H9 (cell line): ENCODE results near the gene MAP1B. TPM values are rescaled to one million over a fixed set of nuclear protein-coding genes. Genes with fewer than 3 reads are reported as not detected.

Experiments used
- DNase-seq: peaks from one replicate; pipeline ENCODE4 v3.0.0-alpha.2; 2017
- H2AFZ ChIP-seq: one replicate; pipeline ENCODE4 v1.6.1; 2013; ENCODE audit warnings: mild to moderate bottlenecking, low read length, control low read depth, moderate library complexity
- H2AK5ac ChIP-seq: 2 replicates; pipeline ENCODE4 v1.6.1; 2013; ENCODE audit warnings: low read length, control low read depth, mixed read lengths; ENCODE audit not compliant: insufficient read length
- H2BK120ac ChIP-seq: one replicate; pipeline ENCODE4 v1.6.1; 2013; ENCODE audit warnings: low read depth, mild to moderate bottlenecking, low read length, control low read depth, inconsistent platforms; ENCODE audit not compliant: poor library complexity, severe bottlenecking
- H2BK12ac ChIP-seq: 2 replicates; pipeline ENCODE4 v1.6.1; 2013; ENCODE audit warnings: low read length, control low read depth, mixed read lengths, low read depth; ENCODE audit not compliant: insufficient read length
- H2BK15ac ChIP-seq: 2 replicates; pipeline ENCODE4 v1.6.1; 2013; ENCODE audit warnings: low read depth, low read length, control low read depth
- H2BK20ac ChIP-seq: one replicate; pipeline ENCODE4 v1.6.1; 2013; ENCODE audit warnings: low read depth, mild to moderate bottlenecking, low read length, control low read depth, inconsistent platforms; ENCODE audit not compliant: poor library complexity, severe bottlenecking
- H2BK5ac ChIP-seq: 2 replicates; pipeline ENCODE4 v1.6.1; 2013; ENCODE audit warnings: low read length, control low read depth, mixed read lengths; ENCODE audit not compliant: insufficient read length
- H3K14ac ChIP-seq: 2 replicates; pipeline ENCODE4 v1.6.1; 2013; ENCODE audit warnings: low read length, control low read depth; ENCODE audit not compliant: insufficient read depth
- H3K18ac ChIP-seq: 2 replicates; pipeline ENCODE4 v1.6.1; 2013; ENCODE audit warnings: low read depth, mild to moderate bottlenecking, mixed read lengths, low read length, control low read depth; ENCODE audit not compliant: insufficient read length
- H3K23ac ChIP-seq: 2 replicates; pipeline ENCODE4 v1.6.1; 2013; ENCODE audit warnings: low read length, control low read depth, mixed read lengths, low read depth; ENCODE audit not compliant: insufficient read length
- H3K23me2 ChIP-seq: 2 replicates; pipeline ENCODE4 v1.6.1; 2013; ENCODE audit warnings: low read depth, mild to moderate bottlenecking, mixed read lengths, low read length, control low read depth; ENCODE audit not compliant: insufficient read length, poor library complexity, severe bottlenecking
- H3K27ac ChIP-seq: 2 replicates; pipeline ENCODE4 v1.5.1; 2013; ENCODE audit warnings: low read length, control low read depth, mixed read lengths, low read depth; ENCODE audit not compliant: insufficient read length
- H3K27me3 ChIP-seq: 2 replicates; pipeline ENCODE4 v1.6.1; 2013; ENCODE audit warnings: low read length, control low read depth, inconsistent platforms; ENCODE audit not compliant: insufficient read depth
- H3K4ac ChIP-seq: 2 replicates; pipeline ENCODE4 v1.6.1; 2013; ENCODE audit warnings: low read depth, mild to moderate bottlenecking, control low read depth, inconsistent platforms, low read length, moderate library complexity
- H3K4me1 ChIP-seq: 2 replicates; pipeline ENCODE4 v1.6.1; 2013; ENCODE audit warnings: low read length, control low read depth, inconsistent platforms; ENCODE audit not compliant: insufficient read depth
- H3K4me2 ChIP-seq: 2 replicates; pipeline ENCODE4 v1.6.1; 2013; ENCODE audit warnings: low read length, control low read depth, mixed read lengths; ENCODE audit not compliant: insufficient read length, insufficient read depth
- H3K56ac ChIP-seq: 2 replicates; pipeline ENCODE4 v1.6.1; 2013; ENCODE audit warnings: low read depth, mild to moderate bottlenecking, mixed read lengths, low read length, control low read depth; ENCODE audit not compliant: insufficient read length
- H3K79me1 ChIP-seq: 2 replicates; pipeline ENCODE4 v1.6.1; 2013; ENCODE audit warnings: low read depth, mild to moderate bottlenecking, moderate library complexity, low read length, control low read depth, inconsistent platforms; ENCODE audit not compliant: insufficient read depth, poor library complexity, severe bottlenecking
- H3K79me2 ChIP-seq: 2 replicates; pipeline ENCODE4 v1.6.1; 2013; ENCODE audit warnings: low read length, control low read depth, inconsistent platforms; ENCODE audit not compliant: insufficient read depth
- H3K9ac ChIP-seq: 2 replicates; pipeline ENCODE4 v1.6.1; 2013; ENCODE audit warnings: low read length, control low read depth, mixed read lengths; ENCODE audit not compliant: insufficient read length; ENCODE audit errors: extremely low read depth
- H3K9me3 ChIP-seq: one replicate; pipeline ENCODE4 v1.6.1; 2013; ENCODE audit warnings: low read depth, low read length, inconsistent platforms; ENCODE audit not compliant: control insufficient read depth
- H3T11ph ChIP-seq: one replicate; pipeline ENCODE4 v1.6.1; 2013; ENCODE audit warnings: mild to moderate bottlenecking, low read length, control low read depth, inconsistent platforms
- H4K20me1 ChIP-seq: one replicate; pipeline ENCODE4 v1.6.1; 2013; ENCODE audit not compliant: control insufficient read depth, insufficient read length, insufficient read depth
- H4K5ac ChIP-seq: 2 replicates; pipeline ENCODE4 v1.6.1; 2013; ENCODE audit warnings: low read depth, mild to moderate bottlenecking, mixed read lengths, low read length, control low read depth; ENCODE audit not compliant: insufficient read length
- H4K8ac ChIP-seq: replicated peaks from 2 replicates; pipeline ENCODE4 v1.6.1; 2013; ENCODE audit warnings: low read length, control low read depth, mixed read lengths, low read depth; ENCODE audit not compliant: insufficient read length
- H4K91ac ChIP-seq: 2 replicates; pipeline ENCODE4 v1.6.1; 2013; ENCODE audit warnings: low read depth, mild to moderate bottlenecking, moderate library complexity, mixed read lengths, low read length, control low read depth; ENCODE audit not compliant: insufficient read length
- H3K27ac Mint-ChIP-seq, 3 experiments: 2 replicates in 2 of 3; 3 replicates in 1 of 3; pipeline ENCODE4 v1.8.0; 2020 to 2021; ENCODE audit warnings: mixed read lengths in 3 of 3, mild to moderate bottlenecking in 1 of 3, moderate library complexity in 1 of 3
- H3K27me3 Mint-ChIP-seq: 2 replicates; pipeline ENCODE4 v1.8.0; 2021; ENCODE audit warnings: low read depth, mild to moderate bottlenecking, moderate library complexity, mixed read lengths
- H3K36me3 Mint-ChIP-seq, 3 experiments: 2 replicates in 2 of 3; 3 replicates in 1 of 3; pipeline ENCODE4 v1.8.0; 2020 to 2021; ENCODE audit warnings: low read depth in 3 of 3, mixed read lengths in 3 of 3; ENCODE audit not compliant: insufficient read depth in 1 of 3
- H3K4me1 Mint-ChIP-seq, 2 experiments: 2 replicates each; pipeline ENCODE4 v1.8.0; 2020; ENCODE audit warnings: mixed read lengths in 2 of 2
- H3K4me3 Mint-ChIP-seq, 2 experiments: 2 replicates in 1 of 2; 3 replicates in 1 of 2; pipeline ENCODE4 v1.8.0; 2020 to 2021; ENCODE audit warnings: mild to moderate bottlenecking in 2 of 2, mixed read lengths in 2 of 2, moderate library complexity in 1 of 2
- H3K9me3 Mint-ChIP-seq, 2 experiments: 2 replicates in 1 of 2; 3 replicates in 1 of 2; pipeline ENCODE4 v1.8.0; 2020; ENCODE audit warnings: mild to moderate bottlenecking in 2 of 2, mixed read lengths in 2 of 2, moderate library complexity in 1 of 2
- WGBS: extraction: QIAGEN DNeasy Blood & Tissue Kit; methylation state at CpG from one replicate; pipeline ENCODE4 v1.1.7; 2013; ENCODE audit warnings: missing lambda C conversion rate, low lambda C conversion rate, mixed read lengths; ENCODE audit not compliant: insufficient read length; ENCODE audit errors: extremely low coverage; 5-methylcytosine and 5-hydroxymethylcytosine counted together
- total RNA-seq: library from RNA; stranded (reverse); gene quantifications from 2 replicates; pipeline ENCODE4 v1.2.1, GENCODE V29; 2021
- TF ChIP-seq, protein P1 (sequence below): fragments of 200-600 bp; sonication (generic); conservative IDR thresholded peaks from 3 replicates; pipeline ENCODE4 v1.8.0; 2021; ENCODE audit warnings: antibody characterized with exemption, mild to moderate bottlenecking

The MAP1B gene
- total RNA-seq, 1 experiment from 2014 or later = 67.5 TPM

DNA sequence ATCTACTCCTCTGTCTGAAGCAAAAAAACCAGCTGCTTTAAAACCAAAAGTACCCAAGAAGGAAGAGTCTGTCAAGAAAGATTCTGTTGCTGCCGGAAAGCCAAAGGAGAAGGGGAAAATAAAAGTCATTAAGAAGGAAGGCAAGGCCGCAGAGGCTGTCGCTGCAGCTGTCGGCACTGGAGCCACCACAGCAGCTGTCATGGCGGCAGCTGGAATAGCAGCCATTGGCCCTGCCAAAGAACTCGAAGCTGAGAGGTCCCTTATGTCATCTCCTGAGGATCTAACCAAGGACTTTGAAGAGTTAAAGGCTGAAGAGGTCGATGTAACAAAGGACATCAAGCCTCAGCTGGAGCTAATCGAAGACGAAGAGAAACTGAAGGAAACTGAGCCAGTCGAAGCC, 88.3 kb downstream of the MAP1B start:
- H3K56ac ChIP-seq = no peak overlapping the region
- H3K9me3 ChIP-seq = no peaks in the 10 kb centered on the region
- no peak overlapping the region for H3T11ph ChIP-seq
- no peak overlapping the region for H2BK5ac ChIP-seq
- H3K4me1 Mint-ChIP-seq = no peaks in the 10 kb centered on the region; a peak in 2 of 4 replicates
- no CpG with 5 or more reads among the region's 10 CpGs for WGBS
- no peak overlapping the region for H4K5ac ChIP-seq
- no peak overlapping the region for H2AFZ ChIP-seq
- no peaks in the 10 kb centered on the region for H3K27me3 Mint-ChIP-seq
- H3K4me1 ChIP-seq = 0 out of 2 replicates have a peak, but pooled peaks cover 2% of the 10 kb centered on the region
- peaks cover 72 to 82% (median 77%) of the 10 kb centered on the region in 3 experiments for H3K36me3 Mint-ChIP-seq
- peaks cover 2% of the 10 kb centered on the region; the same call in 1 of the 2 replicates for H3K79me2 ChIP-seq
- TF ChIP-seq, protein P1, sequence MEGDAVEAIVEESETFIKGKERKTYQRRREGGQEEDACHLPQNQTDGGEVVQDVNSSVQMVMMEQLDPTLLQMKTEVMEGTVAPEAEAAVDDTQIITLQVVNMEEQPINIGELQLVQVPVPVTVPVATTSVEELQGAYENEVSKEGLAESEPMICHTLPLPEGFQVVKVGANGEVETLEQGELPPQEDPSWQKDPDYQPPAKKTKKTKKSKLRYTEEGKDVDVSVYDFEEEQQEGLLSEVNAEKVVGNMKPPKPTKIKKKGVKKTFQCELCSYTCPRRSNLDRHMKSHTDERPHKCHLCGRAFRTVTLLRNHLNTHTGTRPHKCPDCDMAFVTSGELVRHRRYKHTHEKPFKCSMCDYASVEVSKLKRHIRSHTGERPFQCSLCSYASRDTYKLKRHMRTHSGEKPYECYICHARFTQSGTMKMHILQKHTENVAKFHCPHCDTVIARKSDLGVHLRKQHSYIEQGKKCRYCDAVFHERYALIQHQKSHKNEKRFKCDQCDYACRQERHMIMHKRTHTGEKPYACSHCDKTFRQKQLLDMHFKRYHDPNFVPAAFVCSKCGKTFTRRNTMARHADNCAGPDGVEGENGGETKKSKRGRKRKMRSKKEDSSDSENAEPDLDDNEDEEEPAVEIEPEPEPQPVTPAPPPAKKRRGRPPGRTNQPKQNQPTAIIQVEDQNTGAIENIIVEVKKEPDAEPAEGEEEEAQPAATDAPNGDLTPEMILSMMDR = no peak
- no peak overlapping the region for H3K27ac Mint-ChIP-seq
- no peak overlapping the region; the same call in 1 of the 2 replicates for H3K14ac ChIP-seq
- no peak overlapping the region for H2AK5ac ChIP-seq
- no peak overlapping the region for H3K18ac ChIP-seq
- peaks cover 0 to 7% of the 10 kb centered on the region in 2 experiments; a peak in 1 of 5 replicates for H3K9me3 Mint-ChIP-seq
- no peak overlapping the region for H2BK15ac ChIP-seq
- H3K4ac ChIP-seq = no peak overlapping the region
- no peak overlapping the region for H3K9ac ChIP-seq
- H3K27ac ChIP-seq = no peak overlapping the region
- no peak overlapping the region for H2BK20ac ChIP-seq
- H4K20me1 ChIP-seq = no peaks in the 10 kb centered on the region
- no peak overlapping the region for H3K23ac ChIP-seq
- DNase-seq = no peak
- H4K8ac ChIP-seq = no peak overlapping the region
- H4K91ac ChIP-seq = no peak overlapping the region
- no peak overlapping the region for H3K4me3 Mint-ChIP-seq
- H2BK120ac ChIP-seq = no peak overlapping the region
- H3K79me1 ChIP-seq = no peaks in the 10 kb centered on the region
- H3K23me2 ChIP-seq = no peaks in the 10 kb centered on the region
- H3K27me3 ChIP-seq = no peaks in the 10 kb centered on the region
- no peak overlapping the region for H2BK12ac ChIP-seq
- no peak overlapping the region for H3K4me2 ChIP-seq
